IPS-20b (cell line): ENCODE results near the gene COX18.

ENCODE experiments used
- H3K27ac ChIP-seq: one replicate; pipeline ENCODE4 v1.5.1; 2013; ENCODE audit warnings: low read length
- H3K27me3 ChIP-seq: 2 replicates; pipeline ENCODE4 v1.6.1; 2013; ENCODE audit warnings: mild to moderate bottlenecking, low read length, inconsistent platforms; ENCODE audit not compliant: insufficient read depth
- H3K36me3 ChIP-seq: 2 replicates; pipeline ENCODE4 v1.6.1; 2013; ENCODE audit warnings: low read depth, mild to moderate bottlenecking, inconsistent platforms, low read length, moderate library complexity; ENCODE audit not compliant: insufficient read depth
- H3K4me1 ChIP-seq: 2 replicates; pipeline ENCODE4 v1.6.1; 2013; ENCODE audit warnings: mild to moderate bottlenecking, control low read depth, inconsistent platforms, low read length, moderate library complexity; ENCODE audit not compliant: insufficient read depth
- H3K4me3 ChIP-seq: 2 replicates; pipeline ENCODE4 v1.5.1; 2013; ENCODE audit warnings: mild to moderate bottlenecking, low read length, inconsistent platforms
- H3K9ac ChIP-seq: 2 replicates; pipeline ENCODE4 v1.6.1; 2013; ENCODE audit warnings: low read depth, mild to moderate bottlenecking, inconsistent platforms, low read length, moderate library complexity
- H3K9me3 ChIP-seq: 2 replicates; pipeline ENCODE4 v1.6.1; 2013; ENCODE audit warnings: mild to moderate bottlenecking, low read depth, low read length, inconsistent platforms; ENCODE audit not compliant: insufficient read depth

The COX18 gene

GRCh38 chr4:73051625-73052024 is 17.9 kb downstream of the COX18 start:
- Histone ChIP-seq H3K27ac (no peak overlapping the region), H3K4me3 (no peak overlapping the region), H3K36me3 (peaks cover 18% of the 10 kb centered on the region), H3K4me1 (peaks cover 27% of the 10 kb centered on the region), H3K9ac (no peak overlapping the region), H3K9me3 (no peaks in the 10 kb centered on the region), H3K27me3 (no peaks in the 10 kb centered on the region)

GRCh38 chr4:73045879-73046278 is 23.6 kb downstream of the COX18 start:
- H3K9ac ChIP-seq = no peak overlapping the region
- no peak overlapping the region for H3K27ac ChIP-seq
- no peaks in the 10 kb centered on the region for H3K9me3 ChIP-seq
- no peaks in the 10 kb centered on the region for H3K4me1 ChIP-seq
- H3K36me3 ChIP-seq = no peaks in the 10 kb centered on the region
- H3K27me3 ChIP-seq = no peaks in the 10 kb centered on the region
- no peak overlapping the region for H3K4me3 ChIP-seq

- Histone ChIP-seq H3K36me3 (no peaks in the 10 kb centered on the region), H3K27ac (no peak overlapping the region), H3K9me3 (peaks cover 20% of the 10 kb centered on the region), H3K4me1 (no peaks in the 10 kb centered on the region), H3K27me3 (no peaks in the 10 kb centered on the region), H3K9ac (no peak overlapping the region), H3K4me3 (no peak overlapping the region)
These were observed 32.5 kb downstream of the COX18 start for GRCh38 chr4:73037057-73037456.

- H3K27ac ChIP-seq = no peak overlapping the region
- no peaks in the 10 kb centered on the region for H3K36me3 ChIP-seq
- H3K4me1 ChIP-seq = no peaks in the 10 kb centered on the region
- no peak overlapping the region for H3K4me3 ChIP-seq
- H3K9ac ChIP-seq = no peak overlapping the region
- no peaks in the 10 kb centered on the region for H3K27me3 ChIP-seq
- H3K9me3 ChIP-seq = peaks cover 20% of the 10 kb centered on the region
These were observed 33.4 kb downstream of the COX18 start for GRCh38 chr4:73036123-73036522.

GRCh38 chr4:73034896-73035295 is 34.6 kb downstream of the COX18 start:
- no peak overlapping the region for H3K9ac ChIP-seq
- no peaks in the 10 kb centered on the region for H3K36me3 ChIP-seq
- peaks cover 20% of the 10 kb centered on the region for H3K9me3 ChIP-seq
- no peaks in the 10 kb centered on the region for H3K4me1 ChIP-seq
- H3K4me3 ChIP-seq = no peak overlapping the region
- no peak overlapping the region for H3K27ac ChIP-seq
- H3K27me3 ChIP-seq = no peaks in the 10 kb centered on the region

GRCh38 chr4:73028621-73029020 is 40.9 kb downstream of the COX18 start:
- Histone ChIP-seq H3K27ac (no peak overlapping the region), H3K9ac (no peak overlapping the region), H3K4me1 (no peaks in the 10 kb centered on the region), H3K27me3 (no peaks in the 10 kb centered on the region), H3K36me3 (no peaks in the 10 kb centered on the region), H3K4me3 (no peak overlapping the region), H3K9me3 (no peaks in the 10 kb centered on the region)

GRCh38 chr4:73021634-73022033 is 47.9 kb downstream of the COX18 start:
- H3K27ac ChIP-seq = no peak overlapping the region
- no peaks in the 10 kb centered on the region for H3K27me3 ChIP-seq
- no peaks in the 10 kb centered on the region for H3K36me3 ChIP-seq
- H3K4me3 ChIP-seq = no peak overlapping the region
- no peak overlapping the region for H3K9ac ChIP-seq
- no peaks in the 10 kb centered on the region for H3K4me1 ChIP-seq
- H3K9me3 ChIP-seq = no peaks in the 10 kb centered on the region

GRCh38 chr4:73019462-73020047 is 50.0 kb downstream of the COX18 start:
- H3K27ac ChIP-seq = no peak overlapping the region
- H3K9me3 ChIP-seq = no peaks in the 10 kb centered on the region
- no peaks in the 10 kb centered on the region for H3K27me3 ChIP-seq
- no peak overlapping the region for H3K9ac ChIP-seq
- no peak overlapping the region for H3K4me3 ChIP-seq
- no peaks in the 10 kb centered on the region for H3K4me1 ChIP-seq
- no peaks in the 10 kb centered on the region for H3K36me3 ChIP-seq

GRCh38 chr4:73018595-73018994 is 50.9 kb downstream of the COX18 start:
- Histone ChIP-seq H3K9ac (no peak overlapping the region), H3K9me3 (no peaks in the 10 kb centered on the region), H3K27ac (no peak overlapping the region), H3K27me3 (no peaks in the 10 kb centered on the region), H3K36me3 (no peaks in the 10 kb centered on the region), H3K4me1 (no peaks in the 10 kb centered on the region), H3K4me3 (no peak overlapping the region)

GRCh38 chr4:73013310-73013709 is 56.2 kb downstream of the COX18 start:
- Histone ChIP-seq H3K4me1 (no peaks in the 10 kb centered on the region), H3K9me3 (no peaks in the 10 kb centered on the region), H3K9ac (no peak overlapping the region), H3K27ac (no peak overlapping the region), H3K36me3 (no peaks in the 10 kb centered on the region), H3K4me3 (no peak overlapping the region), H3K27me3 (no peaks in the 10 kb centered on the region)

GRCh38 chr4:73012673-73013072 is 56.8 kb downstream of the COX18 start:
- Histone ChIP-seq H3K4me3 (no peak overlapping the region), H3K9me3 (no peaks in the 10 kb centered on the region), H3K4me1 (no peaks in the 10 kb centered on the region), H3K27ac (no peak overlapping the region), H3K36me3 (no peaks in the 10 kb centered on the region), H3K27me3 (no peaks in the 10 kb centered on the region), H3K9ac (no peak overlapping the region)

GRCh38 chr4:73011629-73011985 is 57.9 kb downstream of the COX18 start:
- Histone ChIP-seq H3K36me3 (no peaks in the 10 kb centered on the region), H3K4me3 (no peak overlapping the region), H3K27me3 (no peaks in the 10 kb centered on the region), H3K4me1 (no peaks in the 10 kb centered on the region), H3K9me3 (no peaks in the 10 kb centered on the region), H3K27ac (no peak overlapping the region), H3K9ac (no peak overlapping the region)
